SK-N-SH treated with all-trans-retinoic acid at 6 μM for 48 hours (cell line): ENCODE results near the gene VPS37C.

Experiments
- ATAC-seq: fragments of 200-7000 bp; cut with Tn5 transposase; 3 replicates; pipeline ENCODE4 v1.9.1; 2020; ENCODE audit warnings: mild to moderate bottlenecking, moderate library complexity
- ARNTL ChIP-seq: fragments of 450-650 bp; formaldehyde crosslinking; IDR thresholded peaks from 2 replicates; pipeline ENCODE4 v1.5.0; 2020; ENCODE audit warnings: low read depth, mild to moderate bottlenecking, moderate library complexity, borderline replicate concordance
- BACH2 ChIP-seq: fragments of 250-450 bp; sonication (Bioruptor Pico); IDR thresholded peaks from 2 replicates; pipeline ENCODE4 v1.9.0; 2021; ENCODE audit warnings: mild to moderate bottlenecking, borderline replicate concordance
- CSDC2 ChIP-seq: fragments of 250-450 bp; sonication (Bioruptor Pico); IDR thresholded peaks from 2 replicates; pipeline ENCODE4 v1.5.0; 2020; ENCODE audit warnings: mild to moderate bottlenecking, moderate library complexity
- ESRRG ChIP-seq: fragments of 250-450 bp; sonication (Bioruptor Pico); IDR thresholded peaks from 2 replicates; pipeline ENCODE4 v1.6.1; 2021; ENCODE audit warnings: mild to moderate bottlenecking
- ISL1 ChIP-seq: fragments of 250-450 bp; sonication (Bioruptor Pico); IDR thresholded peaks from 2 replicates; pipeline ENCODE4 v2.1.2; 2022; ENCODE audit warnings: mild to moderate bottlenecking, moderate library complexity
- OSR1 ChIP-seq: fragments of 250-450 bp; sonication (Bioruptor Pico); IDR thresholded peaks from 2 replicates; pipeline ENCODE4 v1.8.0; 2022; ENCODE audit warnings: moderate library complexity, mild to moderate bottlenecking, inconsistent platforms
- PATZ1 ChIP-seq: fragments of 250-450 bp; sonication (Bioruptor Pico); IDR thresholded peaks from 2 replicates; pipeline ENCODE4 v1.8.0; 2020; ENCODE audit warnings: mild to moderate bottlenecking, moderate library complexity, borderline replicate concordance
- POU6F1 ChIP-seq: fragments of 250-450 bp; sonication (Bioruptor Pico); IDR thresholded peaks from 2 replicates; pipeline ENCODE4 v1.8.0; 2021; ENCODE audit warnings: low read depth, mild to moderate bottlenecking, moderate library complexity, borderline replicate concordance
- PPARA ChIP-seq: fragments of 250-450 bp; sonication (Bioruptor Pico); IDR thresholded peaks from 2 replicates; pipeline ENCODE4 v1.5.0; 2020; ENCODE audit warnings: mild to moderate bottlenecking, borderline replicate concordance
- RARB ChIP-seq: fragments of 250-450 bp; sonication (Bioruptor Pico); IDR thresholded peaks from 2 replicates; pipeline ENCODE4 v1.8.0; 2021; ENCODE audit warnings: mild to moderate bottlenecking, moderate library complexity
- SNAI2 ChIP-seq: fragments of 250-450 bp; sonication (Bioruptor Pico); IDR thresholded peaks from 2 replicates; pipeline ENCODE4 v1.5.0; 2020; ENCODE audit warnings: mild to moderate bottlenecking, moderate library complexity
- TCF4 ChIP-seq: fragments of 250-450 bp; sonication (Bioruptor Pico); IDR thresholded peaks from 2 replicates; pipeline ENCODE4 v1.8.0; 2021; ENCODE audit warnings: mild to moderate bottlenecking, moderate library complexity, borderline replicate concordance
- TOX ChIP-seq: fragments of 250-450 bp; sonication (Bioruptor Pico); IDR thresholded peaks from 2 replicates; pipeline ENCODE4 v1.8.0; 2021; ENCODE audit warnings: mild to moderate bottlenecking, moderate library complexity, borderline replicate concordance
- ZC3H10 ChIP-seq: fragments of 250-450 bp; sonication (Bioruptor Pico); IDR thresholded peaks from 2 replicates; pipeline ENCODE4 v1.5.1; 2021; ENCODE audit warnings: mild to moderate bottlenecking, moderate library complexity
- ZFP3 ChIP-seq: fragments of 250-450 bp; sonication (Bioruptor Pico); IDR thresholded peaks from 2 replicates; pipeline ENCODE4 v1.5.0; 2020; ENCODE audit warnings: mild to moderate bottlenecking, moderate library complexity
- ZFP30 ChIP-seq: fragments of 450-650 bp; formaldehyde crosslinking; IDR thresholded peaks from 2 replicates; pipeline ENCODE4 v1.5.0; 2022; ENCODE audit warnings: mild to moderate bottlenecking, moderate library complexity
- ZNF565 ChIP-seq: fragments of 450-650 bp; formaldehyde crosslinking; conservative IDR thresholded peaks from 2 replicates; pipeline ENCODE4 v1.5.0; 2020; ENCODE audit warnings: low read depth, mild to moderate bottlenecking, moderate library complexity
- ZNF70 ChIP-seq: fragments of 450-650 bp; formaldehyde crosslinking; IDR thresholded peaks from 2 replicates; pipeline ENCODE4 v1.5.0; 2020; ENCODE audit warnings: mild to moderate bottlenecking, moderate library complexity
- ZNF8 ChIP-seq: fragments of 450-650 bp; formaldehyde crosslinking; IDR thresholded peaks from 2 replicates; pipeline ENCODE4 v1.5.0; 2020; ENCODE audit warnings: mild to moderate bottlenecking, moderate library complexity
- TF ChIP-seq, protein P1 (sequence below): fragments of 250-450 bp; sonication (Bioruptor Pico); IDR thresholded peaks from 2 replicates; pipeline ENCODE4 v1.5.1; 2020; ENCODE audit warnings: low read depth, mild to moderate bottlenecking, moderate library complexity
- TF ChIP-seq, protein P2 (sequence below): fragments of 250-450 bp; sonication (Bioruptor Pico); IDR thresholded peaks from 2 replicates; pipeline ENCODE4 v1.5.0; 2020; ENCODE audit warnings: mild to moderate bottlenecking, moderate library complexity

The VPS37C gene

DNA sequence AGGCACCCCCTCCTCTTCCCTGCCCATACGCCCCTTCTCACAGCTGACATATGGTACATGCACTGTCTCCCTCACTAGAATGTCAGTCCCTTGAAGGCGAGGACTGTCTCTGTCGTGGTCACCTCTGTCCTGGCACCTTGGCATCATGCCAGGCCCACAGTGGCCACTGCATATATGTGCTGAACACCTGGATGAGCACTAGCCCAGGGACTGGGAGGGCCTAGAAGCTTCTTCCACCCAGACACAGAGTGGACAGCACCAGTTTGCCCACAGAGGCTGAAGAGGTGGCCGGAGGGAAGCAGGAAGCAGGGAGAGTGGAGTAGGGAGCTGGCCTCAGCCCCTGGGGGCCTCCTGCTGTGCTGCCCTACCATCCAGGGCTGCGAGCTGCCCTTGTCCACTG, 28.6 kb downstream of the VPS37C start:
- no peak for ATAC-seq

DNA sequence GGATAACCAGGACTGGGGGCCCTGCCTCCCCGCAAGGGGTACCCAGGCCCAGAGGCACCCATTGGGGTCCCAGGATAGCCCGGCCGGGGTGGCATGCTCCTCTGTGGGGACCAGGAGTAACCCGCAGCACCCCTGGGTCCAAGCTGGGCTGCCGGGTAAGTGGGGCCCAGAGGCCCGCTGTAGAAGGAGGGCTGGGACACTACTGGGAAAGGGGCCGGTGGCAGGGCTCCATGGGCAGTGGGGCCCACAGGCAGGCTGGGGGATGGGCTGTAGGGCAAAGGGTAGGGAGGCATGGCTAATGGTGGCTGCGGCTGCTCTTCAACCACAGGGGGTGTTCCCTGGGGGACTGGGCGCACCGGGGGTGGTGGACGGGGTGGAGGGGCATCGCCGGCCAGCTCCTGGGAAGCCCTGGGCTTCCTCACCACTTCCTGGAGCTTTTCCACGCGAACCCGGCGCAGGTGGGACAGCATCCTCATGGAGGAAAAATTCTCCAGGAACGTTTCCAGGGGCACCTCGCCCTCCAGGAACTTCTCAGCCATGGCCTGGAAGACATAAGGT, 29.1 kb downstream of the VPS37C start:
- no peak for ATAC-seq
- TF ChIP-seq, protein P1, sequence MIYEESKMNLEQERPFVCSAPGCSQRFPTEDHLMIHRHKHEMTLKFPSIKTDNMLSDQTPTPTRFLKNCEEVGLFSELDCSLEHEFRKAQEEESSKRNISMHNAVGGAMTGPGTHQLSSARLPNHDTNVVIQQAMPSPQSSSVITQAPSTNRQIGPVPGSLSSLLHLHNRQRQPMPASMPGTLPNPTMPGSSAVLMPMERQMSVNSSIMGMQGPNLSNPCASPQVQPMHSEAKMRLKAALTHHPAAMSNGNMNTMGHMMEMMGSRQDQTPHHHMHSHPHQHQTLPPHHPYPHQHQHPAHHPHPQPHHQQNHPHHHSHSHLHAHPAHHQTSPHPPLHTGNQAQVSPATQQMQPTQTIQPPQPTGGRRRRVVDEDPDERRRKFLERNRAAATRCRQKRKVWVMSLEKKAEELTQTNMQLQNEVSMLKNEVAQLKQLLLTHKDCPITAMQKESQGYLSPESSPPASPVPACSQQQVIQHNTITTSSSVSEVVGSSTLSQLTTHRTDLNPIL (CRISPR knock-in tag): no peak
- no peak for TF ChIP-seq ZNF565
- TF ChIP-seq ZNF70 (CRISPR knock-in tag): no peak
- no peak for TF ChIP-seq OSR1 (CRISPR knock-in tag)
- no peak for TF ChIP-seq PPARA
- TF ChIP-seq ISL1: no peak
- no peak for TF ChIP-seq TCF4
- no peak for TF ChIP-seq TOX (CRISPR knock-in tag)
- no peak for TF ChIP-seq BACH2 (CRISPR knock-in tag)
- TF ChIP-seq PATZ1: no peak
- TF ChIP-seq ESRRG: no peak
- no peak for TF ChIP-seq ZC3H10 (CRISPR knock-in tag)
- TF ChIP-seq, protein P2, sequence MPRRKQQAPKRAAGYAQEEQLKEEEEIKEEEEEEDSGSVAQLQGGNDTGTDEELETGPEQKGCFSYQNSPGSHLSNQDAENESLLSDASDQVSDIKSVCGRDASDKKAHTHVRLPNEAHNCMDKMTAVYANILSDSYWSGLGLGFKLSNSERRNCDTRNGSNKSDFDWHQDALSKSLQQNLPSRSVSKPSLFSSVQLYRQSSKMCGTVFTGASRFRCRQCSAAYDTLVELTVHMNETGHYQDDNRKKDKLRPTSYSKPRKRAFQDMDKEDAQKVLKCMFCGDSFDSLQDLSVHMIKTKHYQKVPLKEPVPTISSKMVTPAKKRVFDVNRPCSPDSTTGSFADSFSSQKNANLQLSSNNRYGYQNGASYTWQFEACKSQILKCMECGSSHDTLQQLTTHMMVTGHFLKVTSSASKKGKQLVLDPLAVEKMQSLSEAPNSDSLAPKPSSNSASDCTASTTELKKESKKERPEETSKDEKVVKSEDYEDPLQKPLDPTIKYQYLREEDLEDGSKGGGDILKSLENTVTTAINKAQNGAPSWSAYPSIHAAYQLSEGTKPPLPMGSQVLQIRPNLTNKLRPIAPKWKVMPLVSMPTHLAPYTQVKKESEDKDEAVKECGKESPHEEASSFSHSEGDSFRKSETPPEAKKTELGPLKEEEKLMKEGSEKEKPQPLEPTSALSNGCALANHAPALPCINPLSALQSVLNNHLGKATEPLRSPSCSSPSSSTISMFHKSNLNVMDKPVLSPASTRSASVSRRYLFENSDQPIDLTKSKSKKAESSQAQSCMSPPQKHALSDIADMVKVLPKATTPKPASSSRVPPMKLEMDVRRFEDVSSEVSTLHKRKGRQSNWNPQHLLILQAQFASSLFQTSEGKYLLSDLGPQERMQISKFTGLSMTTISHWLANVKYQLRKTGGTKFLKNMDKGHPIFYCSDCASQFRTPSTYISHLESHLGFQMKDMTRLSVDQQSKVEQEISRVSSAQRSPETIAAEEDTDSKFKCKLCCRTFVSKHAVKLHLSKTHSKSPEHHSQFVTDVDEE: no peak

More for the DNA sequence above, 28.6 kb downstream of the VPS37C start:
- TF ChIP-seq ISL1 (no peak), ZC3H10 (CRISPR knock-in tag) (no peak)
- TF ChIP-seq, protein P1 (CRISPR knock-in tag): no peak

- no peak for ATAC-seq
- TF ChIP-seq ARNTL (CRISPR knock-in tag): no peak
- TF ChIP-seq ESRRG: no peak
- no peak for TF ChIP-seq ZNF565
- no peak for TF ChIP-seq ZC3H10 (CRISPR knock-in tag)
- TF ChIP-seq SNAI2 (CRISPR knock-in tag): no peak
- no peak for TF ChIP-seq ZFP3
- no peak for TF ChIP-seq POU6F1
- no peak for TF ChIP-seq PPARA
- TF ChIP-seq PATZ1: no peak
- no peak for TF ChIP-seq TOX (CRISPR knock-in tag)
- TF ChIP-seq, protein P2: no peak
- TF ChIP-seq ISL1: no peak
- no peak for TF ChIP-seq ZNF8 (CRISPR knock-in tag)
- TF ChIP-seq ZNF70 (CRISPR knock-in tag): no peak
- no peak for TF ChIP-seq TCF4
- TF ChIP-seq RARB (CRISPR knock-in tag): no peak
- TF ChIP-seq CSDC2 (CRISPR knock-in tag): no peak
- TF ChIP-seq ZFP30 (CRISPR knock-in tag): no peak
- TF ChIP-seq OSR1 (CRISPR knock-in tag): no peak
- no peak for TF ChIP-seq BACH2 (CRISPR knock-in tag)
Measured at GRCh38 chr11:61131586-61131985, 29.6 kb downstream of the VPS37C start.
